Smooth muscle cell (in vitro differentiated cells): Measurements from ENCODE around the gene ITSN1. TPM values are rescaled to one million over a fixed set of nuclear protein-coding genes. Genes with fewer than 3 reads are reported as not detected.

Experiments used
- DNase-seq: peaks from one replicate; lab custom pipeline; 2025; ENCODE audit not compliant: unreplicated experiment; lab: John Stamatoyannopoulos, UW
- H2AFZ ChIP-seq: fragments of 200-600 bp; sonication (generic); 2 replicates; pipeline ENCODE4 v1.6.0; 2016; ENCODE audit warnings: antibody characterized with exemption, low read depth, mild to moderate bottlenecking
- H3F3A ChIP-seq: fragments of 200-600 bp; sonication (generic); 2 replicates; pipeline ENCODE4 v1.6.0; 2017; ENCODE audit warnings: antibody characterized with exemption, low read depth
- H3K27ac ChIP-seq: fragments of 200-600 bp; sonication (generic); 2 replicates; pipeline ENCODE4 v1.5.1; 2016; ENCODE audit warnings: low read depth, mild to moderate bottlenecking
- H3K27me3 ChIP-seq: fragments of 200-600 bp; sonication (generic); 2 replicates; pipeline ENCODE4 v1.6.1; 2016; ENCODE audit warnings: low read depth, mild to moderate bottlenecking
- H3K36me3 ChIP-seq: fragments of 200-600 bp; sonication (generic); 2 replicates; pipeline ENCODE4 v1.5.1; 2016; ENCODE audit warnings: low read depth
- H3K4me1 ChIP-seq: fragments of 200-600 bp; sonication (generic); 2 replicates; pipeline ENCODE4 v1.5.1; 2016; ENCODE audit warnings: low read depth
- H3K4me2 ChIP-seq: fragments of 200-600 bp; sonication (generic); 2 replicates; pipeline ENCODE4 v1.6.0; 2016; ENCODE audit warnings: mild to moderate bottlenecking
- H3K4me3 ChIP-seq: fragments of 200-600 bp; sonication (generic); 2 replicates; pipeline ENCODE4 v1.5.1; 2016; ENCODE audit warnings: mild to moderate bottlenecking
- H3K79me2 ChIP-seq: fragments of 200-600 bp; sonication (generic); 2 replicates; pipeline ENCODE4 v1.6.0; 2016; ENCODE audit warnings: low read depth, mild to moderate bottlenecking
- H3K9ac ChIP-seq: fragments of 200-600 bp; sonication (generic); 2 replicates; pipeline ENCODE4 v1.6.0; 2016; ENCODE audit warnings: low read depth
- H3K9me3 ChIP-seq: fragments of 200-600 bp; sonication (generic); replicated peaks from 2 replicates; pipeline ENCODE4 v1.5.1; 2016; ENCODE audit warnings: low read depth
- H4K20me1 ChIP-seq: fragments of 200-600 bp; sonication (generic); 2 replicates; pipeline ENCODE4 v1.6.0; 2016; ENCODE audit warnings: low read depth
- CTCF ChIP-seq: fragments of 200-600 bp; sonication (generic); IDR thresholded peaks from 2 replicates; pipeline ENCODE4 v1.5.1; 2017; ENCODE audit warnings: borderline replicate concordance, mild to moderate bottlenecking, antibody characterized with exemption; ENCODE audit not compliant: insufficient read depth, poor library complexity, severe bottlenecking
- WGBS: methylation state at CpG from one replicate; pipeline ENCODE4 v1.1.7; 2016; ENCODE audit warnings: low lambda C conversion rate; 5-methylcytosine and 5-hydroxymethylcytosine counted together
- polyA plus RNA-seq: library from polyadenylated mRNA; unstranded; fragments of >200 nt; fragmentation: Nextera tagmentation; extraction: Ambion mirVana; gene quantifications from 2 replicates; pipeline ENCODE4 v1.2.1, GENCODE V29; 2016
- total RNA-seq: library from RNA; depleted of rRNA; stranded (reverse); fragments of >200 nt; gene quantifications from 2 replicates; pipeline ENCODE4 v1.2.3, GENCODE V29; 2014

Gene ITSN1
- total and polyA plus RNA-seq, 2 experiments from 2014 or later = 36.4 to 76.5 TPM

GRCh38 chr21:33831962-33832659, 189.8 kb downstream of the ITSN1 start:
- Histone ChIP-seq H3K4me2 (no peak overlapping the region), H3K79me2 (no peaks in the 10 kb centered on the region), H3K9ac (no peak overlapping the region), H3K27ac (no peak overlapping the region), H3K4me1 (peaks cover 11% of the 10 kb centered on the region), H3F3A (no peaks in the 10 kb centered on the region), H2AFZ (no peak overlapping the region), H3K36me3 (no peaks in the 10 kb centered on the region), H3K9me3 (no peaks in the 10 kb centered on the region), H3K4me3 (no peak overlapping the region), H4K20me1 (peaks cover 10% of the 10 kb centered on the region), H3K27me3 (no peaks in the 10 kb centered on the region)
- 97% methylated on average over 17 of the region's 17 CpGs for WGBS
- no peak for TF ChIP-seq CTCF
- no peak for DNase-seq

DNA sequence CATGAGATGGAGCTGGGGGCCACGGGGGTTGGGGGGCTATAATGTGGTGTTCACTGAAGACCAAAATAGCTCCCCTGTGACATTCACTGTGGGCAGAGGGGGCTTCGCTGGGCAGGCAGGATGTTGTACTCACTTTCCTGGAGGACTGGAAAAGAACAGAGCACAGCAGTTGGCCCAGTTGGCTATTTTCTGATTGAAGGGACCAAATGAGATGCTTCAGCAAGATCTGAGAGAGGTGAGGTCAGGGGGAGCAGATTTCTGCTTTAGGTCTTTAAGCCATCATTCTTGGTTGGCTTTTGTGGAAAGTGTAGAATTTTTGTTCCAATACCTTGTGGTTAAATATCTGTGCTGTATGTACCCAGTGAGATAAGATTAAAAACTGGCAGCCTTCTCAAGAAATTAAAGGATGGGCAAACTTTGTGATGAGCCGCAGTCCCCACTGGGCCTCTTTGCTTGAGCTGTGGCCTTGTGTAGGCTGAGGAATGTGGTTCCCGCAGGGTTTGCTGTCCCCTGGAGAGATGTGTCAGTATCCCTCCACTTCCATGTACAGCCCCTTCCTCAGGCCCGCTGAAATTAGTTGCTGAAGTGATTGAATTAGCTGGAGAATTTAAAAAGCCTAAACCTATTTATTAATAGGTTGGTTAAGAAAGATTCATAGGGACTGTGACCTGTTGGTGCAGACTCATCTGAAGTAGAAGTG, 192.7 kb downstream of the ITSN1 start:
- no peaks in the 10 kb centered on the region for H3F3A ChIP-seq
- H2AFZ ChIP-seq = no peak overlapping the region
- TF ChIP-seq CTCF = no peak
- no peak overlapping the region for H3K4me3 ChIP-seq
- H3K27ac ChIP-seq = peak overlapping the region; percentile 37
- DNase-seq = no peak
- peaks cover 10% of the 10 kb centered on the region for H4K20me1 ChIP-seq
- no peak overlapping the region for H3K9ac ChIP-seq
- 50% methylated on average over 5 of the region's 5 CpGs for WGBS
- H3K27me3 ChIP-seq = no peaks in the 10 kb centered on the region
- peaks cover 11% of the 10 kb centered on the region for H3K4me1 ChIP-seq
- peak overlapping the region; percentile 15 for H3K4me2 ChIP-seq
- H3K79me2 ChIP-seq = no peaks in the 10 kb centered on the region
- no peaks in the 10 kb centered on the region for H3K9me3 ChIP-seq
- H3K36me3 ChIP-seq = no peaks in the 10 kb centered on the region

DNA sequence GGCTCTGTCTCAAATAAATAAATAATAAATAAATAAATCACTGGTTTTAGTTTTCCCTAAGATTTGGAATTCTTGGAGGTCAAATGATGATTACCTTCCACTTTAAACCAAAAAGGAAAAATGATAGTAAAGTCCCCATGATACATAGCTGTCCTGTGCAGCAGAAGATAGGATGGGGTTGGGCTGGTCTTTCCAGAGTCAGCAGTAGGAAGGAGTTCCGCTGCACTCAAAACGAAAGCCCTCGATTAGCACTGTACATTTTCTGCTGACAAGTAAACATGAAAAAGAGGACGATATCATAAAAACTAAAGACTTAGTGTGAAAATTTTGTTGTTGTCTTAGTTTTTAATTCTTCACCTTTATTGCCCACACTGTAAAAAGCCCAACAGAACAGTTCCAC, 193.6 kb downstream of the ITSN1 start:
- Histone ChIP-seq H3F3A (no peaks in the 10 kb centered on the region), H4K20me1 (peaks cover 10% of the 10 kb centered on the region), H3K4me3 (no peak overlapping the region), H3K4me1 (peaks cover 11% of the 10 kb centered on the region), H3K36me3 (no peaks in the 10 kb centered on the region), H3K27ac (no peak overlapping the region), H3K9ac (no peak overlapping the region), H3K79me2 (no peaks in the 10 kb centered on the region), H3K4me2 (no peak overlapping the region), H3K27me3 (no peaks in the 10 kb centered on the region), H2AFZ (no peak overlapping the region), H3K9me3 (no peaks in the 10 kb centered on the region)
- no peak for DNase-seq
- no peak for TF ChIP-seq CTCF
- 89% methylated on average over 4 of the region's 4 CpGs for WGBS
